SK-N-SH (cell line): ENCODE measurements around the gene TIGD7. TPM values are rescaled to one million over a fixed set of nuclear protein-coding genes. Genes with fewer than 3 reads are reported as not detected.

Source experiments
- CTCF ChIA-PET: fragments of 300-600, 350-600 bp; formaldehyde crosslinking; extraction: SDS; loops from one replicate; lab custom pipeline; 2021; lab: Yijun Ruan, JAX
- POLR2A ChIA-PET: fragments of 350-600 bp; sonication (Branson Sonifier 250); formaldehyde crosslinking; extraction: SDS; loops from one replicate; lab custom pipeline; 2020; ENCODE audit warnings: antibody characterized with exemption, inconsistent platforms; lab: Yijun Ruan, JAX
- DNase-seq: peaks from one replicate; pipeline ENCODE4 v3.0.0; 2012
- H2AFZ ChIP-seq: fragments of 200-600 bp; sonication (generic); 2 replicates; pipeline ENCODE4 v1.8.1; 2016; ENCODE audit warnings: antibody characterized with exemption, mild to moderate bottlenecking, low read depth
- H3F3A ChIP-seq: fragments of 200-600 bp; sonication (generic); replicated peaks from 2 replicates; pipeline ENCODE3; 2016; ENCODE audit warnings: antibody characterized with exemption, mild to moderate bottlenecking; ENCODE audit not compliant: insufficient read depth
- H3K27ac ChIP-seq, 2 experiments: fragments of 200-500 bp in 1 of 2; fragments of 200-600 bp in 1 of 2; sonication (Bioruptor generic) in 1 of 2; sonication (generic), shearing (Covaris generic) in 1 of 2; 2 replicates each; pipeline versions ENCODE4 v1.5.1 to v1.6.1; 2014 to 2016; ENCODE audit warnings: low read depth in 2 of 2, inconsistent platforms in 1 of 2, low read length in 1 of 2, mild to moderate bottlenecking in 1 of 2, mixed read lengths in 1 of 2
- H3K27me3 ChIP-seq: fragments of 200-600 bp; sonication (generic), shearing (Covaris generic); 2 replicates; pipeline ENCODE4 v1.6.1; 2016; ENCODE audit warnings: mixed run types; ENCODE audit not compliant: insufficient read depth
- H3K36me3 ChIP-seq, 2 experiments: fragments of 200-500 bp in 1 of 2; fragments of 200-600 bp in 1 of 2; sonication (Bioruptor generic) in 1 of 2; sonication (generic) in 1 of 2; replicated peaks in 1 of 2; 2 replicates each; pipeline versions ENCODE3 to v1.5.1; 2014 to 2016; ENCODE audit warnings: low read length in 1 of 2, mild to moderate bottlenecking in 1 of 2; ENCODE audit not compliant: insufficient read depth in 2 of 2, control insufficient read depth in 1 of 2
- H3K4me1 ChIP-seq, 2 experiments: fragments of 200-500 bp in 1 of 2; fragments of 200-600 bp in 1 of 2; sonication (Bioruptor generic) in 1 of 2; sonication (generic), shearing (Covaris generic) in 1 of 2; 2 replicates each; pipeline versions ENCODE4 v1.5.1 to v1.6.1; 2014 to 2016; ENCODE audit warnings: low read depth in 1 of 2, low read length in 1 of 2, mixed run types in 1 of 2; ENCODE audit not compliant: insufficient read depth in 2 of 2, control insufficient read depth in 1 of 2
- H3K4me2 ChIP-seq: fragments of 200-600 bp; sonication (generic), shearing (Covaris generic); 2 replicates; pipeline ENCODE4 v1.6.1; 2017; ENCODE audit warnings: mixed run types
- H3K4me3 ChIP-seq, 2 experiments: fragments of 200-500 bp in 1 of 2; fragments of 200-600 bp in 1 of 2; sonication (Bioruptor generic) in 1 of 2; sonication (generic), shearing (Covaris generic) in 1 of 2; 2 replicates each; pipeline versions ENCODE4 v1.5.1 to v1.8.1; 2014 to 2016; ENCODE audit warnings: low read depth in 2 of 2, inconsistent platforms in 1 of 2, low read length in 1 of 2, mild to moderate bottlenecking in 1 of 2, mixed read lengths in 1 of 2, moderate library complexity in 1 of 2
- H3K79me2 ChIP-seq: fragments of 200-600 bp; sonication (generic); 2 replicates; pipeline ENCODE4 v1.8.1; 2017; ENCODE audit warnings: mild to moderate bottlenecking; ENCODE audit not compliant: insufficient read depth
- H3K9ac ChIP-seq: fragments of 200-600 bp; sonication (generic); 2 replicates; pipeline ENCODE4 v1.6.1; 2017; ENCODE audit warnings: mixed run types
- H3K9me2 ChIP-seq: fragments of 200-600 bp; sonication (generic); 2 replicates; pipeline ENCODE4 v1.6.1; 2017; ENCODE audit warnings: mixed run types
- H3K9me3 ChIP-seq: fragments of 200-600 bp; sonication (generic); 2 replicates; pipeline ENCODE4 v1.6.1; 2017; ENCODE audit warnings: mixed run types, mild to moderate bottlenecking, moderate library complexity
- H4K20me1 ChIP-seq: fragments of 200-600 bp; sonication (generic); 2 replicates; pipeline ENCODE4 v1.6.1; 2017; ENCODE audit warnings: mild to moderate bottlenecking, mixed run types; ENCODE audit not compliant: insufficient read depth
- CHD2 ChIP-seq: fragments of 150-350 bp; IDR thresholded peaks from 2 replicates; pipeline ENCODE4 v1.6.1; 2018; ENCODE audit warnings: low read length; ENCODE audit not compliant: partially characterized antibody
- CTCF ChIP-seq: fragments of 200-600 bp; sonication (generic); IDR thresholded peaks from 2 replicates; pipeline ENCODE4 v1.6.1; 2017; ENCODE audit warnings: antibody characterized with exemption, mild to moderate bottlenecking, moderate library complexity
- EP300 ChIP-seq, 2 experiments: IDR thresholded peaks; 2 replicates each; pipeline versions ENCODE4 v1.4.0 to v1.6.1; 2012; ENCODE audit warnings: borderline replicate concordance in 1 of 2, low read depth in 1 of 2, low read length in 1 of 2
- EZH2phosphoT487 ChIP-seq: fragments of 200-600 bp; sonication (generic); IDR thresholded peaks from 2 replicates; pipeline ENCODE4 v1.6.1; 2017; ENCODE audit warnings: low read depth, mixed run types, mild to moderate bottlenecking, antibody characterized with exemption, moderate library complexity, borderline replicate concordance
- FOXJ3 ChIP-seq: sonication (generic); formaldehyde crosslinking; IDR thresholded peaks from 2 replicates; pipeline ENCODE4 v1.5.1; 2020; ENCODE audit warnings: mild to moderate bottlenecking, missing genetic modification reagents
- FOXM1 ChIP-seq: IDR thresholded peaks from 2 replicates; pipeline ENCODE4 v1.4.0; 2012; ENCODE audit warnings: low read depth, mild to moderate bottlenecking
- GABPA ChIP-seq: IDR thresholded peaks from 2 replicates; pipeline ENCODE4 v1.4.0; 2012; ENCODE audit warnings: low read depth, mild to moderate bottlenecking
- MEF2A ChIP-seq: IDR thresholded peaks from 2 replicates; pipeline ENCODE4 v1.4.0; 2012; ENCODE audit warnings: low read depth, borderline replicate concordance
- MXI1 ChIP-seq: IDR thresholded peaks from 2 replicates; pipeline ENCODE4 v1.6.1; 2012; ENCODE audit warnings: mild to moderate bottlenecking, low read depth, low read length, improper control_type of control experiment
- NFIC ChIP-seq: IDR thresholded peaks from 2 replicates; pipeline ENCODE4 v1.4.0; 2012; ENCODE audit warnings: borderline replicate concordance
- RAD21 ChIP-seq: IDR thresholded peaks from 2 replicates; pipeline ENCODE4 v1.6.1; 2012; ENCODE audit warnings: mild to moderate bottlenecking, low read length
- RCOR1 ChIP-seq: fragments of 150-350 bp; IDR thresholded peaks from 2 replicates; pipeline ENCODE4 v1.6.1; 2017; ENCODE audit warnings: antibody characterized with exemption, low read length
- RFX5 ChIP-seq: IDR thresholded peaks from 2 replicates; pipeline ENCODE4 v1.6.1; 2012; ENCODE audit warnings: mild to moderate bottlenecking, improper control_type of control experiment, low read length
- TAF1 ChIP-seq: IDR thresholded peaks from 2 replicates; pipeline ENCODE4 v1.6.1; 2012; ENCODE audit warnings: low read depth, mild to moderate bottlenecking, low read length, moderate library complexity, borderline replicate concordance
- TCF12 ChIP-seq: IDR thresholded peaks from 2 replicates; pipeline ENCODE4 v1.4.0; 2012
- TEAD4 ChIP-seq: IDR thresholded peaks from 2 replicates; pipeline ENCODE4 v1.4.0; 2012; ENCODE audit warnings: mild to moderate bottlenecking, borderline replicate concordance; ENCODE audit not compliant: insufficient read depth
- YY1 ChIP-seq: IDR thresholded peaks from 2 replicates; pipeline ENCODE4 v1.4.0; 2012; ENCODE audit warnings: low read depth, mild to moderate bottlenecking
- ZBTB33 ChIP-seq: IDR thresholded peaks from 2 replicates; pipeline ENCODE4 v1.4.0; 2012; ENCODE audit warnings: low read depth, borderline replicate concordance
- WGBS: methylation state at CpG from one replicate; pipeline ENCODE4 v1.1.6; 2017; ENCODE audit warnings: low lambda C conversion rate; 5-methylcytosine and 5-hydroxymethylcytosine counted together
- polyA plus RNA-seq, 3 experiments: library from polyadenylated mRNA; depleted of rRNA; stranded (reverse); fragments of >200 nt; gene quantifications; 2 replicates each; pipeline ENCODE4 v1.2.3, GENCODE V29; 2012
- TF ChIP-seq, protein P1 (sequence below): IDR thresholded peaks from 2 replicates; pipeline ENCODE4 v1.4.0; 2012; ENCODE audit warnings: low read depth, borderline replicate concordance

Gene TIGD7
- polyA plus RNA-seq, 1 of the 3 experiments (the other 2 are of a cell fraction), result 1.2 TPM

DNA sequence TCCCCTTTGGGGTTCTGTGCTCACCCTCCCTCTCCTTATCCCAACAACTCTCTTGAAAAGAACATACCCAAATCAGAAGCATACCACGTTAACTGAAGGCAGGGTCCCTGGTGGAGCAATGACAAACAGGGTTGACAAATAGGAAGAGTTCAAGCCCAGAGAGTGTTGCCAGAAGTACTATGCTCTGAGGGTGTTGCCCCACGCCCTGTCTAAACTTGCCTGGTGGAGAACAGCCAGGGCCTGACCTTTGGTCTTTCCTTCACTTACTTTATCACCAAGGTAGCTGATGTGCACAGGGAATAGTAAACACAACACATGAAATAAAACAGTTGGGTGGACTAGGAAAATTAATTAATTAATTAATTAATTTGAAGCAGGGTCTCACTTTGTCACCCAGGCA is 23.4 kb upstream of the TIGD7 start:
- H3K4me1 ChIP-seq, result no peaks in the 10 kb centered on the region
- ChIA-PET POLR2A (no interaction called here), CTCF (no interaction called here)
- H3K9ac ChIP-seq, result no peak overlapping the region
- no peaks in the 10 kb centered on the region for H3K79me2 ChIP-seq
- no peak overlapping the region for H3K27ac ChIP-seq
- no peak overlapping the region for H2AFZ ChIP-seq
- H3K9me3 ChIP-seq, result no peaks in the 10 kb centered on the region
- no peaks in the 10 kb centered on the region for H4K20me1 ChIP-seq
- no peaks in the 10 kb centered on the region for H3F3A ChIP-seq
- H3K36me3 ChIP-seq, result no peaks in the 10 kb centered on the region
- no peaks in the 10 kb centered on the region; the same call in 1 of the 2 replicates for H3K27me3 ChIP-seq
- 10% methylated on average over 2 of the region's 2 CpGs for WGBS
- no peaks in the 10 kb centered on the region for H3K9me2 ChIP-seq
- TF ChIP-seq RCOR1 (no peak), FOXJ3 (CRISPR knock-in tag) (no peak), EP300 (IDR thresholded peaks at IDR 0.05; ENCODE audit: borderline replicate concordance in 1 of 2, low read depth in 1 of 2, low read length in 1 of 2) (no peak), GABPA (no peak), FOXM1 (no peak), RAD21 (no peak), TAF1 (no peak), ZBTB33 (no peak), MEF2A (no peak), RFX5 (no peak), EZH2phosphoT487 (no peak), YY1 (no peak), MXI1 (no peak), NFIC (no peak), TCF12 (no peak), TEAD4 (no peak), CTCF (no peak), CHD2 (no peak)
- TF ChIP-seq, protein P1, sequence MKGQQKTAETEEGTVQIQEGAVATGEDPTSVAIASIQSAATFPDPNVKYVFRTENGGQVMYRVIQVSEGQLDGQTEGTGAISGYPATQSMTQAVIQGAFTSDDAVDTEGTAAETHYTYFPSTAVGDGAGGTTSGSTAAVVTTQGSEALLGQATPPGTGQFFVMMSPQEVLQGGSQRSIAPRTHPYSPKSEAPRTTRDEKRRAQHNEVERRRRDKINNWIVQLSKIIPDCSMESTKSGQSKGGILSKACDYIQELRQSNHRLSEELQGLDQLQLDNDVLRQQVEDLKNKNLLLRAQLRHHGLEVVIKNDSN, result no peak
- no peak overlapping the region for H3K4me3 ChIP-seq
- H3K4me2 ChIP-seq, result no peak overlapping the region
- no peak for DNase-seq
